ENCODE measurements around the gene SESTD1. TPM values are rescaled to one million over a fixed set of nuclear protein-coding genes. Genes with fewer than 3 reads are reported as not detected.
"Not testable (repeated sequence)": the region's sequence is repeated elsewhere in the genome, so short reads cannot be mapped to it uniquely, and the experiment has no call there.

Gene SESTD1
- total and polyA plus RNA-seq, 2 experiments from 2014 or later: 12.6 to 21.6 TPM

DNA sequence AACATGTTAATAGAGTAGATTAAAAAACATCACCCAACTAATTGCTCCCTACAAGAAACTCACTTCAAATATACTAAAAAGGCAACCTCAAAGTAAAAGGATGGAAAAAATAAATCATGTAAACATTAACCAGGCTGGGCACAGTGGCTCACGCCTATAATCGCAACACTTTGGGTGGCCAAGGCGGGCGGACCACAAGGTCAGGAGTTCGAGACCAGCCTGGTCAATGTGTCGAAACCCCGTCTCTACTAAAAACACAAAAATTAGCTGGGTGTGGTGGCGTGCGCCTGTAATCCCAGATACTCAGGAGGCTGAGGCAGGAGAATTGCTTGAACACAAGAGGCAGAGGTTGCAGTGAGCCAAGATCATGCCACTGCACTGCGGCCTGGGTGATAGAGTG is 18.8 kb downstream of the SESTD1 start:
- not testable (repeated sequence) for H3K27me3 ChIP-seq (ENCODE audit: insufficient read depth); H3K4me3 ChIP-seq; H3K27ac ChIP-seq (ENCODE audit: low read depth); H3K27me3 Mint-ChIP-seq (ENCODE audit: insufficient read depth, low read depth, poor library complexity); H2AFZ ChIP-seq; H3K36me3 ChIP-seq (ENCODE audit: insufficient read depth); ATAC-seq; DNase-seq (ENCODE audit: low spot score); H3K4me1 Mint-ChIP-seq; H3K9me3 Mint-ChIP-seq; H3K4me3 Mint-ChIP-seq; H3K9me2 ChIP-seq (ENCODE audit: insufficient read depth); H3K4me1 ChIP-seq (ENCODE audit: insufficient read depth); H3F3A ChIP-seq (replicated peaks; ENCODE audit: low read depth); H3K27ac Mint-ChIP-seq; H4K20me1 ChIP-seq (replicated peaks; ENCODE audit: insufficient read depth); H3K4me2 ChIP-seq
- peaks cover 94% of the 10 kb centered on the region for H3K79me2 ChIP-seq (replicated peaks; ENCODE audit: insufficient read depth)
- peaks cover 12% of the 10 kb centered on the region; the same call in 2 of the 3 replicates for H3K36me3 Mint-ChIP-seq (ENCODE audit: low read depth)

DNA sequence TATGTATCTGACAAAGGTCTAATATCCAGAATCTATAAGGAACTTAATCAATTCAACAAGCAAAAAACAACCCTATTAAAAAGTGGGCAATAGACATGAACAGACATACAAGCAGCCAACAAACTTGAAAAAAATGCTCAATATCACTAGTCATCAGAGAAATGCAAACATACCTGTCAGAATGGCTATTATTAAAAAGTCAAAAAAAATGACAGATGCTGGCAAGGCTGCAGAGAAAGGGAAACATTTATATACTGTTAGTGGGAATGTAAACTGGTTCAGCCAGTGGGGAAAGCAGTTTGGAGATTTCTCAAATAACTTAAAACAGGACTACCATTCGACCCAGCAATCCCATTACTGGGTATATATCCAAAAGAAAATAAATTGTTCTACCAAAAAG is 21.6 kb downstream of the SESTD1 start:
- no peak overlapping the region for H3K27ac Mint-ChIP-seq
- no peak for ATAC-seq
- TF ChIP-seq EZH2 (IDR thresholded peaks at IDR 0.05; ENCODE audit: low read depth, unreplicated experiment) (no peak), ZNF114 (CRISPR knock-in tag; IDR thresholded peaks at IDR 0.05) (no peak), CREB1 (CRISPR knock-in tag; IDR thresholded peaks at IDR 0.05; ENCODE audit: low read depth) (no peak), ZNF331 (CRISPR knock-in tag; IDR thresholded peaks at IDR 0.05; ENCODE audit: low read depth) (no peak), EZH2phosphoT487 (IDR thresholded peaks at IDR 0.05; ENCODE audit: unreplicated experiment) (no peak), NANOG (IDR thresholded peaks at IDR 0.05; ENCODE audit: borderline replicate concordance) (no peak), POLR2AphosphoS5 (IDR thresholded peaks at IDR 0.05; ENCODE audit: low read depth) (no peak)
- TF ChIP-seq, protein P1, sequence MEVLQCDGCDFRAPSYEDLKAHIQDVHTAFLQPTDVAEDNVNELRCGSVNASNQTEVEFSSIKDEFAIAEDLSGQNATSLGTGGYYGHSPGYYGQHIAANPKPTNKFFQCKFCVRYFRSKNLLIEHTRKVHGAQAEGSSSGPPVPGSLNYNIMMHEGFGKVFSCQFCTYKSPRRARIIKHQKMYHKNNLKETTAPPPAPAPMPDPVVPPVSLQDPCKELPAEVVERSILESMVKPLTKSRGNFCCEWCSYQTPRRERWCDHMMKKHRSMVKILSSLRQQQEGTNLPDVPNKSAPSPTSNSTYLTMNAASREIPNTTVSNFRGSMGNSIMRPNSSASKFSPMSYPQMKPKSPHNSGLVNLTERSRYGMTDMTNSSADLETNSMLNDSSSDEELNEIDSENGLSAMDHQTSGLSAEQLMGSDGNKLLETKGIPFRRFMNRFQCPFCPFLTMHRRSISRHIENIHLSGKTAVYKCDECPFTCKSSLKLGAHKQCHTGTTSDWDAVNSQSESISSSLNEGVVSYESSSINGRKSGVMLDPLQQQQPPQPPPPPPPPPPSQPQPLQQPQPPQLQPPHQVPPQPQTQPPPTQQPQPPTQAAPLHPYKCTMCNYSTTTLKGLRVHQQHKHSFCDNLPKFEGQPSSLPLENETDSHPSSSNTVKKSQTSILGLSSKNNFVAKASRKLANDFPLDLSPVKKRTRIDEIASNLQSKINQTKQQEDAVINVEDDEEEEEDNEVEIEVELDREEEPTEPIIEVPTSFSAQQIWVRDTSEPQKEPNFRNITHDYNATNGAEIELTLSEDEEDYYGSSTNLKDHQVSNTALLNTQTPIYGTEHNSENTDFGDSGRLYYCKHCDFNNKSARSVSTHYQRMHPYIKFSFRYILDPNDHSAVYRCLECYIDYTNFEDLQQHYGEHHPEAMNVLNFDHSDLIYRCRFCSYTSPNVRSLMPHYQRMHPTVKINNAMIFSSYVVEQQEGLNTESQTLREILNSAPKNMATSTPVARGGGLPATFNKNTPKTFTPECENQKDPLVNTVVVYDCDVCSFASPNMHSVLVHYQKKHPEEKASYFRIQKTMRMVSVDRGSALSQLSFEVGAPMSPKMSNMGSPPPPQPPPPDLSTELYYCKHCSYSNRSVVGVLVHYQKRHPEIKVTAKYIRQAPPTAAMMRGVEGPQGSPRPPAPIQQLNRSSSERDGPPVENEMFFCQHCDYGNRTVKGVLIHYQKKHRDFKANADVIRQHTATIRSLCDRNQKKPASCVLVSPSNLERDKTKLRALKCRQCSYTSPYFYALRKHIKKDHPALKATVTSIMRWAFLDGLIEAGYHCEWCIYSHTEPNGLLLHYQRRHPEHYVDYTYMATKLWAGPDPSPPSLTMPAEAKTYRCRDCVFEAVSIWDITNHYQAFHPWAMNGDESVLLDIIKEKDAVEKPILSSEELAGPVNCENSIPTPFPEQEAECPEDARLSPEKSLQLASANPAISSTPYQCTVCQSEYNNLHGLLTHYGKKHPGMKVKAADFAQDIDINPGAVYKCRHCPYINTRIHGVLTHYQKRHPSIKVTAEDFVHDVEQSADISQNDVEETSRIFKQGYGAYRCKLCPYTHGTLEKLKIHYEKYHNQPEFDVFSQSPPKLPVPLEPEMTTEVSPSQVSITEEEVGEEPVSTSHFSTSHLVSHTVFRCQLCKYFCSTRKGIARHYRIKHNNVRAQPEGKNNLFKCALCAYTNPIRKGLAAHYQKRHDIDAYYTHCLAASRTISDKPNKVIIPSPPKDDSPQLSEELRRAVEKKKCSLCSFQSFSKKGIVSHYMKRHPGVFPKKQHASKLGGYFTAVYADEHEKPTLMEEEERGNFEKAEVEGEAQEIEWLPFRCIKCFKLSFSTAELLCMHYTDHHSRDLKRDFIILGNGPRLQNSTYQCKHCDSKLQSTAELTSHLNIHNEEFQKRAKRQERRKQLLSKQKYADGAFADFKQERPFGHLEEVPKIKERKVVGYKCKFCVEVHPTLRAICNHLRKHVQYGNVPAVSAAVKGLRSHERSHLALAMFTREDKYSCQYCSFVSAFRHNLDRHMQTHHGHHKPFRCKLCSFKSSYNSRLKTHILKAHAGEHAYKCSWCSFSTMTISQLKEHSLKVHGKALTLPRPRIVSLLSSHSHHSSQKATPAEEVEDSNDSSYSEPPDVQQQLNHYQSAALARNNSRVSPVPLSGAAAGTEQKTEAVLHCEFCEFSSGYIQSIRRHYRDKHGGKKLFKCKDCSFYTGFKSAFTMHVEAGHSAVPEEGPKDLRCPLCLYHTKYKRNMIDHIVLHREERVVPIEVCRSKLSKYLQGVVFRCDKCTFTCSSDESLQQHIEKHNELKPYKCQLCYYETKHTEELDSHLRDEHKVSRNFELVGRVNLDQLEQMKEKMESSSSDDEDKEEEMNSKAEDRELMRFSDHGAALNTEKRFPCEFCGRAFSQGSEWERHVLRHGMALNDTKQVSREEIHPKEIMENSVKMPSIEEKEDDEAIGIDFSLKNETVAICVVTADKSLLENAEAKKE (CRISPR knock-in tag; IDR thresholded peaks at IDR 0.05): no peak
- TF ChIP-seq, protein P2, sequence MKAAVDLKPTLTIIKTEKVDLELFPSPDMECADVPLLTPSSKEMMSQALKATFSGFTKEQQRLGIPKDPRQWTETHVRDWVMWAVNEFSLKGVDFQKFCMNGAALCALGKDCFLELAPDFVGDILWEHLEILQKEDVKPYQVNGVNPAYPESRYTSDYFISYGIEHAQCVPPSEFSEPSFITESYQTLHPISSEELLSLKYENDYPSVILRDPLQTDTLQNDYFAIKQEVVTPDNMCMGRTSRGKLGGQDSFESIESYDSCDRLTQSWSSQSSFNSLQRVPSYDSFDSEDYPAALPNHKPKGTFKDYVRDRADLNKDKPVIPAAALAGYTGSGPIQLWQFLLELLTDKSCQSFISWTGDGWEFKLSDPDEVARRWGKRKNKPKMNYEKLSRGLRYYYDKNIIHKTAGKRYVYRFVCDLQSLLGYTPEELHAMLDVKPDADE (IDR thresholded peaks at IDR 0.05): no peak
- TF ChIP-seq, protein P3, sequence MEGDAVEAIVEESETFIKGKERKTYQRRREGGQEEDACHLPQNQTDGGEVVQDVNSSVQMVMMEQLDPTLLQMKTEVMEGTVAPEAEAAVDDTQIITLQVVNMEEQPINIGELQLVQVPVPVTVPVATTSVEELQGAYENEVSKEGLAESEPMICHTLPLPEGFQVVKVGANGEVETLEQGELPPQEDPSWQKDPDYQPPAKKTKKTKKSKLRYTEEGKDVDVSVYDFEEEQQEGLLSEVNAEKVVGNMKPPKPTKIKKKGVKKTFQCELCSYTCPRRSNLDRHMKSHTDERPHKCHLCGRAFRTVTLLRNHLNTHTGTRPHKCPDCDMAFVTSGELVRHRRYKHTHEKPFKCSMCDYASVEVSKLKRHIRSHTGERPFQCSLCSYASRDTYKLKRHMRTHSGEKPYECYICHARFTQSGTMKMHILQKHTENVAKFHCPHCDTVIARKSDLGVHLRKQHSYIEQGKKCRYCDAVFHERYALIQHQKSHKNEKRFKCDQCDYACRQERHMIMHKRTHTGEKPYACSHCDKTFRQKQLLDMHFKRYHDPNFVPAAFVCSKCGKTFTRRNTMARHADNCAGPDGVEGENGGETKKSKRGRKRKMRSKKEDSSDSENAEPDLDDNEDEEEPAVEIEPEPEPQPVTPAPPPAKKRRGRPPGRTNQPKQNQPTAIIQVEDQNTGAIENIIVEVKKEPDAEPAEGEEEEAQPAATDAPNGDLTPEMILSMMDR (conservative IDR thresholded peaks at IDR 0.05; ENCODE audit: low read depth in 2 of 2): no peak

More for the DNA sequence above, 21.6 kb downstream of the SESTD1 start:
- H3K79me2 ChIP-seq (replicated peaks; ENCODE audit: insufficient read depth): peaks cover 92% of the 10 kb centered on the region
- no peaks in the 10 kb centered on the region for H4K20me1 ChIP-seq (replicated peaks; ENCODE audit: insufficient read depth)
- DNase-seq (ENCODE audit: low spot score): no peak
- no peak overlapping the region for H3K4me2 ChIP-seq
- H3K4me1 Mint-ChIP-seq: peaks cover 19% of the 10 kb centered on the region
- H3K4me1 ChIP-seq (ENCODE audit: insufficient read depth): peaks cover 14% of the 10 kb centered on the region; the same call in 1 of the 2 replicates
- H3K36me3 ChIP-seq (ENCODE audit: insufficient read depth): no peaks in the 10 kb centered on the region
- no peaks in the 10 kb centered on the region for H3K27me3 Mint-ChIP-seq (ENCODE audit: insufficient read depth, low read depth, poor library complexity)
- peaks cover 5% of the 10 kb centered on the region; the same call in 2 of the 3 replicates for H3K36me3 Mint-ChIP-seq (ENCODE audit: low read depth)
- no peaks in the 10 kb centered on the region for H3K9me2 ChIP-seq (ENCODE audit: insufficient read depth)
- H3F3A ChIP-seq (replicated peaks; ENCODE audit: low read depth): no peaks in the 10 kb centered on the region
- no peak overlapping the region for H3K4me3 ChIP-seq
- H2AFZ ChIP-seq: no peak overlapping the region
- H3K9me3 Mint-ChIP-seq: peaks cover 5% of the 10 kb centered on the region; the same call in 2 of the 3 replicates
- no peaks in the 10 kb centered on the region for H3K27me3 ChIP-seq (ENCODE audit: insufficient read depth)
- no peak overlapping the region for H3K4me3 Mint-ChIP-seq
- H3K27ac ChIP-seq (ENCODE audit: low read depth): no peak overlapping the region
